C1 segment of cervical spinal cord (tissue), 14 donors: ENCODE measurements around the gene KRTAP4-12.
"Not testable (repeated sequence)": the region's sequence is repeated elsewhere in the genome, so short reads cannot be mapped to it uniquely, and the experiment has no call there.

ENCODE experiments used
- DNase-seq, 14 donors: peaks; one replicate each; lab custom pipeline; 2025; lab: John Stamatoyannopoulos, UW

Gene KRTAP4-12

DNA sequence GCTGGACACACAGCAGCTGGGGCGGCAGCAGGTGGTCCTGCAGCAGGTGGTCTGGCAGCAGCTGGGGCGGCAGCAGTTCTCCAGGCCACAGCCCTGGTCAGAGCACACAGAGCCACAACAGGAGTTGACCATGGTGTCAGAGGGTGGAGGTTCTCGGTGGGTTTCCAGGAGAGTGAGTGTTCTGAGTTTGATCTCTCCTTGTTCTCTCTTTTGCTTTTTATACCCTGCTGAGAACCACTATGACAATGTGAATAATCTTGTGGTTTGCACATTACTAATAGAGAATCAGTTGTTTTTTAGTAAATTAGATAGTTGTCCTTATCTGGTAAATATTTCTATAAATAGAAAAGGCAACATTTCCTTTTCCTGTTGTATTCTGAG, at the start of gene KRTAP4-12:
TSS of gene KRTAP4-12 (minus strand) at position 192 of the 381 bp plus-strand sequence. CDS start at position 132, 60 bp downstream.
- not testable (repeated sequence) for DNase-seq

DNA sequence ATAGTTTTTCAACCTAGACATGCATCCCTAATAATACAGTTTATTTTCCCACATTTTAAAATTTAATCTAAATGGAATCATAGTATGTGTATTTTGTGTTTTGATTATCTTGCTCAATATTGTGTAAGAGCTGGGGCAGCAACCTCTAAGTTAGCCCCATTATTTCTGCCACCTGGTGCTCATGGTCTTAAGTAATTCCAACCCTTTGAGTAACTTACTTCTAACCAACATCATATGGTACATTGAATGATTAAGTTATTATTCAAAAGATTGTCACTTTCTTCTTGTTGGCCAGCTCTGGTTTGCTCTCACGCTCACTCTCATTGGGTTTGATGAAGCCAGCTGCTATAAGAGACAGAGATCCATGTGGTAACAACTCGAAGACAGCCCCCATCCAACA, 47.9 kb upstream of the KRTAP4-12 start:
- no peak for DNase-seq

DNA sequence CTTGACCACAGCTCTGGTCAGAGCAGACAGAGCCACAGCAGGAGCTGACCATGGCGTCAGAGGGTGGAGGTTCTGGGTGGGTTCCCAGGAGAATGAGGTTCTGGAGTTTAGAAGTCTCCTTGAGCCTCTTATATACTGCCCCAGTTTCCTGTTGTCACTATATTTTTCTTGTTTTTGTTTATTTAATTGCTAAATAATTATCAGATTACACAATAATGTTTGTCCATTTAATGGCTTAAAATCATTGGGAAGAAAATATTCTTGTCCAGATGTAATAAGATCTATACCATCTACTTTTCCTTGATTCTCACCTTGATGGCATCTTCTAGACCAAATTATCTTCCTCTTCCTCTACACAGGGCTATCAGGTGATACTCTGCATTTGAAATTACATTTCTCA, 44.1 kb upstream of the KRTAP4-12 start, which contains the start of gene KRTAP4-3:
TSS of gene KRTAP4-3 (minus strand) at position 101 of the 400 bp plus-strand sequence. CDS start at position 52, 49 bp downstream.
- no peak for DNase-seq

DNA sequence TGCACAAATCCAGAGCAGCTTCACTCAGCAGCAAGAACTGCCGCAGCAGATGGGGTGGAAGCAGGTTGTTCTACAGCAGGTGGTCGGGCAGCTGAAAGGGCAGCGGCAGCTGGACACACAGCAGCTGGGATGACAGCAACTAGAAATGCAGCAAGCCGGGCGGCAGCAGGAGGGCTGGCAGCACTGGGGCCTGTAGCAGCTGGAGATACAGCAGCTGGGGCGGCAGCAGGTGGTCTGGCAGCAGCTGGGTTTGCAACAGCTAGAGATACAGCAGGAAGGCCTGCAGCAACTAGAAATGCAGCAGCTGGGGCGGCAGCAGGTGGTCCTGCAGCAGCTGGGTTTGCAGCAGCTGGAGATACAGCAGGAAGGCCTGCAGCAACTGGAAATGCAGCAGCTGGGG, 43.6 kb upstream of the KRTAP4-12 start:
- no peak for DNase-seq

DNA sequence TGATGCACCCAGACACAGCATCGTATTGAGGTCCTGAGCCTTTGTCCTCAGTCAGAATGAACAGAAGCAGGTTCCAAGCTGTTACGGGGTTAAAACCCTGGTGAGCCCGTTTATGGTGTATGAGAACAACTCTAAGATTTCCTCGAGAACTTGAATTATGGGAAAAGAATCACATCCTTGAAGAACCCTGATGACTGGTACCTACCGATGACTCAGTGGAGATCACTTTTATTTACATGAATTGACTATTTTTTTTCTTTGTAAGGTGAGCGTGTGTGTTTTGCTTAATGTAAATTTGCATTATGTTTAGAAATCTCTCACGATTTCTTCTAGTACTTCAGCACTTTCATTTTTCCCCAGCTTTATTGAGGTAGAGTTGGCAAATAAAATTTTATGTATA, 39.8 kb upstream of the KRTAP4-12 start:
- no peak for DNase-seq

DNA sequence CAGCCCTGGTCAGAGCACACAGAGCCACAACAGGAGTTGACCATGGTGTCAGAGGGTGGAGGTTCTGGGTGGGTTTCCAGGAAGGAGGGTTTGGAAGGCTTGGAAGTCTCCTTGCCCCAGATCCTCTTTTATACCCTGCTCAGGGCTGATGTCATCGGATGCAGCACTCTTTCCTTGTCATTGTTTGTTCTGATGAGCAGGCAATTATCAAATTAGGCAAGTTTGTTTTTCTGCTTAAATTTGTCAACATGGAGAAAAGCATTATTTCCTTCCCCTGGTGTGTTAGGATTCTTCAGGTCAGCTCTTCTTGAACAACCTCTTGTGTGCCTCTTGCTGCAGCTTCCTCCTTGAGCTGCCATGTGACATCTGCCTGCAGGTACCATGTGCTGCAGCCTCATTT, 36.7 kb upstream of the KRTAP4-12 start, which contains the start of gene KRTAP4-4:
TSS of gene KRTAP4-4 (minus strand) at position 101 of the 400 bp plus-strand sequence. CDS start at position 44, 57 bp downstream.
- DNase-seq, result no peak

DNA sequence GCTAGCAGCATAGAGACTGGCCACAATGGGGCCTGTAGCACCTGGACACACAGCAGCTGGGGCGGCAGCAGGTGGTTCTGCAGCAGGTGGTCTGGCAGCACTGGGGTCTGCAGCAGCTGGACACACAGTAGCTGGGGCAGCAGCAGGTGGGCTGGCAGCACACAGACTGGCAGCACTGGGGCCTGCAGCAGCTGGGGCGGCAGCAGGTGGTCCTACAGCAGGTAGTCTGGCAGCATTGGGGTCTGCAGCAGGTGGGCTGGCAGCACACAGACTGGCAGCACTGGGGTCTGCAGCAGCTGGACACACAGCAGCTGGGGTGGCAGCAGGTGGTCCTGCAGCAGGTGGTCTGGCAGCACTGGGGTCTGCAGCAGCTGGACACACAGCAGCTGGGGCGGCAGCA, 36.2 kb upstream of the KRTAP4-12 start:
- DNase-seq, result not testable (repeated sequence)

DNA sequence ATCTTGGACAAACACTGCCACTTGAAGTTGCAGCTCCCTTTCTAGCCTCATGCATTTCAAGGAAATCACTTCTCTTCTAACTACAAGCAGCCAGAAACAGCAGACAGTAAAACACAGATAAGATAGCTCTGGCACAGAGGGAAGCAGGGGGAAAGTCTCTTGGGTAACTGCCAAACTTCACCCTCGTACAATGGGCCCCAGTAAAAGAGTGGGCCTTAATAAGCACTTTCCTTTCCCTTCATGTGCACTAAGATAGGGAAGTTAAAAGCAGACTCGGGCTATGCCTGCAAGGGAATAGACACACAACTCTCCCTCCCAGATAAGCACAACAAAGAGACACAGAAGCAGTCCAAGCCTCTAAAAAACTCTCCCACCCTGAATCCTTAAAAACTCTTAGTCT, 29.9 kb upstream of the KRTAP4-12 start:
- peak in 3 of 14 donors; percentile 0 to 10 (median 6) for DNase-seq

DNA sequence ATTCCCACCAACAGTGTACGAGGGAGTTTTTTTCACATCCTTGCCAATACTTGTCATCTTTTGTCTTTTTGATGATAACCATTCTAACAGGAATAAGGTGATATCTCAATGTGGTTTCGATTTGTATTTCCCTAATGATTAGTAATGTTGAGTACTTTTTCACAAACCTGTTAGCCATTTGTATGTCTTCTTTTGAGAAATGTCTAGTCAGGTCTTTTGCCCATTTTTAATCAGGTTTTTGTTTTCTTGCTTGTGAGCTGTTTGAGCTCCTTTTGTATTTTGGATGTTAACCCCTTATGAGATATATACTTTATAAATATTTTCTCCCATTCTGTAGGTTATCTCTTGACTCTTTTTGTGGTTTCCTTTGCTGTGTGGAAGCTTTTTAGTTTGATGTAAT, 27.5 kb upstream of the KRTAP4-12 start:
- no peak for DNase-seq

DNA sequence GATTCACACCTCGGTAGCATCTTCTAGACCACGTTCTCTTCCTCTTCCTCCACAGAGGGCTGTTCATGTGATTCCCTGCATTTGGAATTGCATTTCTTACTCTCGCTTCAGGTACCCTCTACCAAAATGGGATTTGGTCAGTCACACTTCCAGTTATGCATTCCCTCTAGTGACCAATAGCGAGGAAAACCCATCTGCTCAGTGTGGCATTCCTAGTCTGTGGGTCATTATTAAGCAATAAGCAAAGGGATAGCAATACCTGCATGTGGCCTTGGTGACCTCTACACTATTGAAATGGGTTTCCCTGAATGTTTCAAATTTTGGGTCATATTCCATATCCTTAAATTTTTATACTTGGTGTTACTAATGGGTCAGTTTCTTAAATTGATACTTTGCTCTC, 26.0 kb upstream of the KRTAP4-12 start:
- DNase-seq, result no peak

DNA sequence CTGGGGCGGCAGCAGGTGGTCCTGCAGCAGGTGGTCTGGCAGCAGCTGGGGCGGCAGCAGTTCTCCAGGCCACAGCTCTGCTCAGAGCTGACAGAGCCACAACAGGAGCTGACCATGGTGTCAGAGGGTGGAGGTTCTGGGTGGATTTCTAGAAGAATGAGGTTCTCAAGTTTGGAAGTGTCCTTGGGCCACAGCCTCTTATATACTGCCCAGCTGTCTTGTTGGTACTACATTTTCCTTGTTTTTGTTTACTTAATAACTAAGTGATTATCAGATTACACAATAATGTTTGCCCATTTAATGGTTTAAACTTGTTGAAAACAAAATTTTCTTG, 25.6 kb upstream of the KRTAP4-12 start, which contains the start of gene KRTAP4-5:
TSS of gene KRTAP4-5 (minus strand) at position 174 of the 334 bp plus-strand sequence. CDS start at position 116, 58 bp downstream.
- no peak for DNase-seq

DNA sequence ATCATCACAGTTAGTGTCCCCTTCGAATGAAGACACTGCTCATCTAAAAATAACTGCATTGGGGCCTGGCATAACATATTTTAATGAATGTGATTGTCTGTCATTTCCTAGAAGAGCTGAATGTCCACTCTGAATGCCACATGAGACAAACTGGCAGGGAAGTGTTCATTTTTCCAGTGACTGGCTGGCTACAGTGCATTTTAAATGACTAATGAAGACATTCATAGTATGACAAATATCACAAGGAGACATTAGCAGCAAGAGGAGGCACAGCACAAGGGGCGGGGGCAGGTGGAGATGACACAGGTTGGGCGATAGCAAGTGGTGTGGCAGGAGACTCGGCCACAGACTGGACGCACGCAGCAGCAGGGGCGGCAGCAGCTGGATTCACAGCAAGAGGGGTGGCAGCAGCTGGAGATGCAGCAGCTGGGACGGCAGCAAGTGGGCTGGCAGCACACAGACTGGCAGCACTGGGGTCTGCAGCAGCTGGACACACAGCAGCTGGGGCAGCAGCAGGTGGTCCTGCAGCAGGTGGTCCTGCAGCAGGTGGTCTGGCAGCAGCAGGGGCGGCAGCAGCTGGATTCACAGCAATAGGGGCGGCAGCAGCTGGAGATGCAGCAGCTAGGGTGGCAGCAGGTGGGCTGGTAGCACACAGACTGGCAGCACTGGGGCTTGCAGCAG, 25.1 kb upstream of the KRTAP4-12 start:
- DNase-seq, result not testable (repeated sequence)

DNA sequence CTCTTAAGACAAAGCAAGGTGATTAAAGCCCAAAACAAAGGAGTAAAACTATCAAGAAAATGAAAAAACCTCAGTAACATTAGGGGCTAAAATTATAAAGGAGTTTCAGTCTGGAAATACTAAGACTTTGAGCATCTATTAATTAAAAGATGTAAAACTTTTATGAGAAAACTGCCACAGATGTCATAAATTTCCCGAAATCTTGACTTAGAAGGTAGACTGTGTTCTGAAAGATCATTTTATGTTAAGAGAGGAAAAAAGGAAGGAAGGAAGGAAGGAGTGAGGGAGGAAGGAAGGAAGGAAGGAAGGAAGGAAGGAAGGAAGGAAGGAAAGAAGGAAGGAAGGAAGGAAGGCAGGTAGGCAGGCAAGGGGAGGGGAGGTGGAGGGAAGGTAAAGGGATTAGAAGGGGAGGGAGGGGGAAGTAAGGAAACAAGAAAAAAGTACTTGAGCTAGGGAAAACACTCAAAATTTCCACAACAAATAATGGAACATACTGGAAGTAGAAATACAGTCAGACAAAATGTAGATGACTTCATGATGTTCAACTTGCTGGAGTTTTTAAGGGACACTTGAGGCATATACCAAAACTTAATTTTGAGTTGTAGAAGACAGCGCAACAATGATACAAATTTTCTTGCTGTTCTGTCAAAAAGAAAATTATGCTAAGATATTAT, 23.7 kb upstream of the KRTAP4-12 start:
- DNase-seq, result no peak

DNA sequence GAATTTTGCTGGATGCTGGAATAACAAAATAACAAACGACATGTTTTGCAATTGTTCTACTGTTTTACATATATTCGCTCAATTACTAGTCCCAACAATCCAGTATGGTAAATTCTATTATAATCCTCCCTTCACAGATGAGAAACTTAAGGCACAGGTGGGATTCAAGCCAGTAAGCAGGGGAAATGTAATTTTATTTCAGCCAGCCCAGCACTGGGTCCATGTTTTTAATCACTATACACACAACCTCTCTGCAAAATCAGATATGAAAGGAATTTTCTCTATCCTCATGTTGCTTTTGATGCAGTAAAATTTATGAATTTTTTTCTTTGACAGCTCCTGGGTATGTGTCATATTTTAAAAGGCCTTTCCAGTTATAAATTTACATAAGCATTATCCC, 21.3 kb upstream of the KRTAP4-12 start:
- DNase-seq, result no peak

DNA sequence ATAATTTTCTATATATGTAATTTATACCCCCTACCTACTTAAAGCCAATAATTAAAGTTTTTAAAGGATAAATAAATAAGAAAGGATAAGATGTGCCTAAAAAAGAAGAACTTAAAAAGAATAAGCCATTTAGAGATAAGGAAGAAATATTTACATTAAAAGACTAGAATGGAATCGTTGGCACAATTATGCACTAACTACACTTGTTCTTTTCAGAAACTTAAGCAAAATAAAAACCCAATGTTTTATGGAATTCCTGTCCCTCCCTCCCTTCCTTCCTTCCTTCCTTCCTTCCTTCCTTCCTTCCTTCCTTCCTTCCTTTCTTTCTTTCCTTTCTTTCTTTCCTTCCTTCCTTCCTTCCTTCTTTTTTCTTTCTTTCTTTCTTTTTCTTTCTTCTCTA, 20.9 kb upstream of the KRTAP4-12 start:
- no peak for DNase-seq

DNA sequence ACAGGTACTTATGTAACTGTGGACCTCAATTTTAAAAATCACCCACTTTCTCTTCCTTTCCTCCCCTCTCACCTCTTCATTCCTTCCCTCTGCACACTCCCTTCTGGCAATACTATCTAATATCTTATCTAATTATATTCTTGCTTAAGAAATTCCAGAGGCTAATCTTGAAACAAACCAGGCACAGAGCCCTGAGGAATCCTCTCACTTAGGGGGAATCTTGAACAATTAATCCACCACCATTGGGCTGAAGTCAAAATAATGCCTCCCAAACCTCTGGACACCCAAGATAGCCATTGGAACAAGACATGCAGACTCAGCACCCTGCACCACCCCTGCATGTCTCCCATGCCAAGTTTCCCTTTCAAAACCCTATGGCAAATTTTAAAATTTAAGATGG, 17.4 kb upstream of the KRTAP4-12 start:
- DNase-seq, result no peak

DNA sequence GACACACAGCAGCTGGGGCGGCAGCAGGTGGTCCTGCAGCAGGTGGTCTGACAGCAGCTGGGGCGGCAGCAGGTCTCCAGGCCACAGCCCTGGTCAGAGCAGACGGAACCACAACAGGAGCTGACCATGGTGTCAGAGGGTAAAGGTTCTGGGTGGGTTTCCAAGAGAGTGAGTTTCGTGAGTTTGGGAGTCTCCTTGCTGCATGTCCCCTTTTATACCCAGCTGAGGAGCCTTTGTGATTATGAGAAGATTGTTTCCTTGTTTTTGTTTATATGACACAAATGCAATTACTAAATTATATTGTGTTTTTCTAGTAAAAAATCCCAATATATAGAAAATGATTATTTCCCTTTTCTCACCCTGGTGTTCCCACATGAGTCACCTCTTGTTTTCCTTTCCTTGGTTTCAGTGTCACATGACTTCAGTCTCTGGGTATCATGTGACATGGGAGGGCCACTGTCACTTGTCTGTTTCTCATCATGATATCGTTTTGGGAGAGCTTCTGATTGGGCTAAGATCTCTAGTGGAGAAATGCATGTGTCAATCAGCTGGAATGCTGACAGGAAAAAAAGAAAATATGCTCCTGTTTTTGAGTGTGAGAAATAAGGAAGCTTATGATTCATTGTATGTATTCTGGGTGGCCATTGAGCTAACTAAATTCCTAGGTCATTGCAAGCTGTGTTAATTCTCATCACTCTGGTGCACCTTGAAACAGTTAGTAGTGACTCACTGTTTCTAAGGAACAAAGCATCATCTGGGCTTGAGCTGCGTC, 16.6 kb upstream of the KRTAP4-12 start, which contains the start of gene KRTAP4-6:
TSS of gene KRTAP4-6 (minus strand) at position 185 of the 772 bp plus-strand sequence. CDS start at position 128, 57 bp downstream.
- no peak for DNase-seq

DNA sequence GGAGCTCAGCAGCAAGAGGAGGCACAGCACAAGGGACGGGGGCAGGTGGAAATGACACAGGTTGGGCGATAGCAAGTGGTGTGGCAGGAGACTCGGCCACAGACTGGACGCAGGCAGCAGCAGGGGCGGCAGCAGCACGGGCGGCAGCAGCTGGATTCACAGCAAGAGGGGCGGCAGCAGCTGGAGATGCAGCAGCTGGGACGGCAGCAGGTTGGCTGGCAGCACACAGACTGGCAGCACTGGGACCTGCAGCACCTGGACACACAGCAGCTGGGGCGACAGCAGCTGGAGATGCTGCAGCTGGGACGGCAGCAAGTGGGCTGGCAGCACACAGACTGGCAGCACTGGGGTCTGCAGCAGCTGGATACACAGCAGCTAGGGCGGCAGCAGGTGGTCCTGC, 15.9 kb upstream of the KRTAP4-12 start:
- DNase-seq, result not testable (repeated sequence)

DNA sequence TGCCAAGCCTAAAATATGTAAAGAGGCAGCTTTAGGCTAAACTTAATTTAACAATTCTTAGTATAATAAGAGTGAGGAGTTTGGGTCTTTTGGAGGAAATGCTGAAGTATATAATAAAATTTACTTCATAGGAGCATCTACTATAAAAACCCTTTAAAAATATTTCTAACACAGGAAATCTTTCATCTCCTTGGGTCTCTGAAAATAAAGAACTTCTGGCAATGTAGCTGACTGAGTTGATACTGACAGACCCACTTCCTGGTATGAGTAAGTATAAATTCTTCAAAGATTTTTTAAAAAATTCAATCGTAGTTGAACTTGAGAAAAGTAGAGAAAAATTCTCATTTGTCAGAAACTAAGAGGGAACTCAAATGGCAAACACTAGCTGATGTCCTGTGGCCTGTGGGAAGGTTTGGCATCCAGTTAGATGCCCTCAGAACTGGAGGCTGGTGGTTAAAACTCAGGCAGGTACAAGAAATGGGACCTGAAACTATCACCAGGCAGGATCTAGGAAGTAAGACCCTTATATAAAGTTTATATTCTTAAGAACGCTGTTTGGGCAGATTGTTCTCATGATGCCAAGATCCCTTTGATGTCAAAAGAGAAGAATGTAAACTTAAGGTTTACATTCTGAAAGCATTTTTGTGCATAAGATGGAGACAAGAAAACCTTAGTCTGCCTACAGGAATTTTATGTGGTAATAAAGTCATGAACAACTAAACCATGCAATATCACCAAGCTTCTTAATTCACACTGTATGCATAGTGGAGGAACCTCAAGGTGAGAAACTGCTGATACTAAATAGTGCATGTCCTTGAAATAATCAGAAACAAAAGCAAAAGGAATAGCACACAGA, 10.1 kb upstream of the KRTAP4-12 start:
- DNase-seq, result no peak

DNA sequence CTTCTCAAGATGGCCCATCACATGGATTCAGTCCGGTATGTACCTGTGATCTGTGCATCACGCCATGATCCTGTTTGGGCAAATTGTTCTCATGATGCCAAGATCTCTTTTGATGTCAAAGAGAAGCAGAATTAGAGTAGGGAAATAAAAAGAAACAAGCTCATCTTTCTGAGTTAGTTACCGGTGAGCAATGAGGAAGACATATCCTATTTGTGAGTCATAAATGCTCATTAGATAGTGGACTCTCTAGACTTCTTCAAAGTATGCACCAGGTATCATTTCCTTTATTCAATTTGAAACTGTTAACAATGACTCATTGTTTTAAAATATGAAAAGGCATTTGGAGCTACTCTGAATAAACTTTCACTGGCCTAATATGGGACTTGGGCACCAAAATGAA, 8.0 kb upstream of the KRTAP4-12 start:
- no peak for DNase-seq

DNA sequence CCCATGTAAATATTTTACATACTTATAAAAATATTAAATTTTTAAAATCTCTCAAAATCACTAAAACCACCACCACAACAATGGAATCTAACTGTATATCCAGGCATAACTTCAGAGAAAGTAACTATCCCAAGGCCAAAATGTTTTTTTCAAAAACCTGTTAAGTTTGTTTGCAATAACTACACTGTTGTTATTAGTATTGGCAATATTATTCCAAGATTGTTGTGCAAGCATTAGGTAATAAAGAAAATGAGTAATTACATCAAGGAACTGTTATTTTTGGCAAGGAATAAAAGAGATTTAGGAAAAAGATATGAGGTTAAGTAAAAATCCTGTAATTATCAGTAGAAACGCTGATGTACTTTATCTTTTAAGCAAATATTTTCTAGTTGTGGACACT, 3.4 kb upstream of the KRTAP4-12 start:
- no peak for DNase-seq
